ENCODE measurements around the gene LIX1. TPM values are rescaled to one million over a fixed set of nuclear protein-coding genes. Genes with fewer than 3 reads are reported as not detected.

Gene LIX1
- total and polyA plus RNA-seq, 2 of the 13 experiments (the other 11 are each of a cell fraction or from before 2014, with no cell fraction given): not detected

DNA sequence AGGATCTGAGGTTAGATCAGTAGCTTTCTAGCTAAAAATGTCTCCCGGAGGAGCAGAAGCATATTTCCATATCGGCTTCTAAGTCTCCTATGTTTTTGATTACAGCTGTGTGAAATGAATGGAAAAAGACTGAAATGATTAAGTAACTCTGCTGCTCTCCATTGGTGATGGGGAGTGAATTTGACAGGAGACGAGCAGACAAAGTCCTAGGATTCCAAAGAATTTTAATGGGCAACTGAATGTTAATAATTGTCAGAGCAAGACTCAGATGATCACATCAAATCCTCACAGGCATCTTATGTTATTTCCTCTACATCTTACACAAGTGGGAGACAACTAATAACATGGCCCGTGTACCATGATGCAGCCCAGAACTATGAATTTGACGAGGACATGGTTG is 66.8 kb downstream of the LIX1 start:
- Histone ChIP-seq H4K20me1 (ENCODE audit: insufficient read depth, low read length) (no peaks in the 10 kb centered on the region), H3K4me2 (ENCODE audit: low read depth, low read length) (no peak overlapping the region), H3K27ac (ENCODE audit: extremely low read length, insufficient read depth, low read length) (no peak overlapping the region), H3K79me2 (ENCODE audit: insufficient read depth, low read length) (no peaks in the 10 kb centered on the region), H3K9ac (ENCODE audit: insufficient read depth, low read depth, low read length) (no peak overlapping the region), H3K4me3 (replicated peaks in 1 of 3; ENCODE audit: insufficient read depth in 1 of 3, low read depth in 2 of 3, low read length in 3 of 3) (no peak overlapping the region), H2AFZ (ENCODE audit: low read length) (no peak overlapping the region), H3K36me3 (replicated peaks in 1 of 2; ENCODE audit: control insufficient read depth in 1 of 2, insufficient read depth in 2 of 2, low read length in 2 of 2) (no peaks in the 10 kb centered on the region), H3K9me3 (ENCODE audit: low read length) (no peaks in the 10 kb centered on the region), H3K27me3 (ENCODE audit: control insufficient read depth in 1 of 2, insufficient read depth in 2 of 2, low read length in 2 of 2) (no peaks in the 10 kb centered on the region; a peak in 1 of 5 replicates), H3K4me1 (ENCODE audit: insufficient read depth, low read length) (no peaks in the 10 kb centered on the region)
- POLR2A ChIA-PET: no interaction called here
- 45% methylated on average over 5 of the region's 5 CpGs for WGBS (ENCODE audit: low lambda C conversion rate)
- in situ Hi-C loops (cut with HindIII; ENCODE audit: extremely low pct_ligation_motif_present, low pct_unique_long_range_greater_than_20kb) (no loop called here), intact Hi-C loops (cut with micrococcal nuclease; ENCODE audit: unreplicated experiment) (no loop called here)
- no peak for DNase-seq (ENCODE audit: low spot score)
- TF ChIP-seq ZNF160 (CRISPR knock-in tag; IDR thresholded peaks at IDR 0.05) (no peak), RXRB (CRISPR knock-in tag; IDR thresholded peaks at IDR 0.05; ENCODE audit: borderline replicate concordance) (no peak)
- BruUV-seq (replicated peaks): no TSS peak
- no peak for FAIRE-seq
- no peak for ATAC-seq
- CTCF ChIA-PET (ENCODE audit: low intra/inter-chr PET ratio, low total read pairs): no interaction called here

DNA sequence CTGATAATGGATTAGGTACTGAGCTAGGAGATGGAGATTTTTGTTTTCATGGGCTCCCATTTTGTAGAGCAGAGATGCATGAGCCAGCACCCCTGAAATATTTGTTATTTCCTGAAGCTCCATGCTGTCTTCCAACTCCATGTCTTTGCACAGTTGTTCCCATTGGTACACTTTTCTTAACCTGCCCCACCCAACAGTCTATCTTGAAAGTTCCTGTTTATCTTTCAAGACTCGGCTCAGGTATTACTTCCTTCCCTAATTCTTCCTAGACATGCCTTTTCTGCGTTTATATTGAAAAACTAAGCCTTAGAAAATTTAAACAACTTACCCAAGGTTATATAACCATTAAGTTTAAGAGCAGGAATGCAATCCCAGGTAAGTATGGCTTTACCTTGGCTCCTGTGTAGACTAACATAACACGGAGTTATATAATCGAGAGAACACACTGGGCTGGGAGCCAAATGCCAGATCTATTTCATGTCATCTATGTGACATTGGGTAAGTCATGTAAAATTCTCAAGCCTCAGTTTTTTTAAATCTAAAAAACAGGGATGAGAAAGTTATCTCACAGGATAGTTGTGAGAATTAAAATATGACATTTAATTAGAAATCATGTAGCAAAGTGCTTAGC is 67.4 kb downstream of the LIX1 start:
- H3K9me3 ChIP-seq (ENCODE audit: low read length): no peaks in the 10 kb centered on the region
- H3K4me1 ChIP-seq (ENCODE audit: insufficient read depth, low read length): no peaks in the 10 kb centered on the region
- in situ Hi-C loops (cut with HindIII; ENCODE audit: extremely low pct_ligation_motif_present, low pct_unique_long_range_greater_than_20kb): no loop called here
- no peak for ATAC-seq
- ChIA-PET CTCF (ENCODE audit: low intra/inter-chr PET ratio, low total read pairs) (no interaction called here), POLR2A (no interaction called here)
- no peak for FAIRE-seq
- intact Hi-C loops (cut with micrococcal nuclease; ENCODE audit: unreplicated experiment): no loop called here
- H3K27ac ChIP-seq (ENCODE audit: extremely low read length, insufficient read depth, low read length): no peak overlapping the region
- no peak overlapping the region for H2AFZ ChIP-seq (ENCODE audit: low read length)
- no peak for TF ChIP-seq TBL1XR1 (IDR thresholded peaks at IDR 0.05; ENCODE audit: borderline replicate concordance, low read length, partially characterized antibody)
- TF ChIP-seq ZNF343 (CRISPR knock-in tag; IDR thresholded peaks at IDR 0.05): no peak
- TF ChIP-seq NFE2L2 (IDR thresholded peaks at IDR 0.05; ENCODE audit: low read length): no peak
- TF ChIP-seq, protein P1, sequence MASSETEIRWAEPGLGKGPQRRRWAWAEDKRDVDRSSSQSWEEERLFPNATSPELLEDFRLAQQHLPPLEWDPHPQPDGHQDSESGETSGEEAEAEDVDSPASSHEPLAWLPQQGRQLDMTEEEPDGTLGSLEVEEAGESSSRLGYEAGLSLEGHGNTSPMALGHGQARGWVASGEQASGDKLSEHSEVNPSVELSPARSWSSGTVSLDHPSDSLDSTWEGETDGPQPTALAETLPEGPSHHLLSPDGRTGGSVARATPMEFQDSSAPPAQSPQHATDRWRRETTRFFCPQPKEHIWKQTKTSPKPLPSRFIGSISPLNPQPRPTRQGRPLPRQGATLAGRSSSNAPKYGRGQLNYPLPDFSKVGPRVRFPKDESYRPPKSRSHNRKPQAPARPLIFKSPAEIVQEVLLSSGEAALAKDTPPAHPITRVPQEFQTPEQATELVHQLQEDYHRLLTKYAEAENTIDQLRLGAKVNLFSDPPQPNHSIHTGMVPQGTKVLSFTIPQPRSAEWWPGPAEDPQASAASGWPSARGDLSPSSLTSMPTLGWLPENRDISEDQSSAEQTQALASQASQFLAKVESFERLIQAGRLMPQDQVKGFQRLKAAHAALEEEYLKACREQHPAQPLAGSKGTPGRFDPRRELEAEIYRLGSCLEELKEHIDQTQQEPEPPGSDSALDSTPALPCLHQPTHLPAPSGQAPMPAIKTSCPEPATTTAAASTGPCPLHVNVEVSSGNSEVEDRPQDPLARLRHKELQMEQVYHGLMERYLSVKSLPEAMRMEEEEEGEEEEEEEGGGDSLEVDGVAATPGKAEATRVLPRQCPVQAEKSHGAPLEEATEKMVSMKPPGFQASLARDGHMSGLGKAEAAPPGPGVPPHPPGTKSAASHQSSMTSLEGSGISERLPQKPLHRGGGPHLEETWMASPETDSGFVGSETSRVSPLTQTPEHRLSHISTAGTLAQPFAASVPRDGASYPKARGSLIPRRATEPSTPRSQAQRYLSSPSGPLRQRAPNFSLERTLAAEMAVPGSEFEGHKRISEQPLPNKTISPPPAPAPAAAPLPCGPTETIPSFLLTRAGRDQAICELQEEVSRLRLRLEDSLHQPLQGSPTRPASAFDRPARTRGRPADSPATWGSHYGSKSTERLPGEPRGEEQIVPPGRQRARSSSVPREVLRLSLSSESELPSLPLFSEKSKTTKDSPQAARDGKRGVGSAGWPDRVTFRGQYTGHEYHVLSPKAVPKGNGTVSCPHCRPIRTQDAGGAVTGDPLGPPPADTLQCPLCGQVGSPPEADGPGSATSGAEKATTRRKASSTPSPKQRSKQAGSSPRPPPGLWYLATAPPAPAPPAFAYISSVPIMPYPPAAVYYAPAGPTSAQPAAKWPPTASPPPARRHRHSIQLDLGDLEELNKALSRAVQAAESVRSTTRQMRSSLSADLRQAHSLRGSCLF (CRISPR knock-in tag; IDR thresholded peaks at IDR 0.05; ENCODE audit: borderline replicate concordance): no peak
- no peak for TF ChIP-seq SMARCE1 (IDR thresholded peaks at IDR 0.05; ENCODE audit: borderline replicate concordance)
- no peaks in the 10 kb centered on the region for H3K36me3 ChIP-seq (replicated peaks in 1 of 2; ENCODE audit: control insufficient read depth in 1 of 2, insufficient read depth in 2 of 2, low read length in 2 of 2)
- BruUV-seq (replicated peaks): no TSS peak
- no peak overlapping the region for H3K4me3 ChIP-seq (replicated peaks in 1 of 3; ENCODE audit: insufficient read depth in 1 of 3, low read depth in 2 of 3, low read length in 3 of 3)
- H3K4me2 ChIP-seq (ENCODE audit: low read depth, low read length): no peak overlapping the region
- no peaks in the 10 kb centered on the region for H3K79me2 ChIP-seq (ENCODE audit: insufficient read depth, low read length)
- no peaks in the 10 kb centered on the region; a peak in 1 of 5 replicates for H3K27me3 ChIP-seq (ENCODE audit: control insufficient read depth in 1 of 2, insufficient read depth in 2 of 2, low read length in 2 of 2)
- 20% methylated on average over 4 of the region's 4 CpGs for WGBS (ENCODE audit: low lambda C conversion rate)
- H4K20me1 ChIP-seq (ENCODE audit: insufficient read depth, low read length): no peaks in the 10 kb centered on the region
- DNase-seq (ENCODE audit: low spot score): no peak
- no peak overlapping the region for H3K9ac ChIP-seq (ENCODE audit: insufficient read depth, low read depth, low read length)
